HS-27A (cell line): ENCODE data around the gene EPN1.
"Not testable (repeated sequence)": the region's sequence is repeated elsewhere in the genome, so short reads cannot be mapped to it uniquely, and the experiment has no call there.

ENCODE experiments used
- DNase-seq: peaks from one replicate; pipeline ENCODE4 v3.0.0-alpha.2; 2012; ENCODE audit warnings: low read depth, missing footprints

Gene EPN1

DNA sequence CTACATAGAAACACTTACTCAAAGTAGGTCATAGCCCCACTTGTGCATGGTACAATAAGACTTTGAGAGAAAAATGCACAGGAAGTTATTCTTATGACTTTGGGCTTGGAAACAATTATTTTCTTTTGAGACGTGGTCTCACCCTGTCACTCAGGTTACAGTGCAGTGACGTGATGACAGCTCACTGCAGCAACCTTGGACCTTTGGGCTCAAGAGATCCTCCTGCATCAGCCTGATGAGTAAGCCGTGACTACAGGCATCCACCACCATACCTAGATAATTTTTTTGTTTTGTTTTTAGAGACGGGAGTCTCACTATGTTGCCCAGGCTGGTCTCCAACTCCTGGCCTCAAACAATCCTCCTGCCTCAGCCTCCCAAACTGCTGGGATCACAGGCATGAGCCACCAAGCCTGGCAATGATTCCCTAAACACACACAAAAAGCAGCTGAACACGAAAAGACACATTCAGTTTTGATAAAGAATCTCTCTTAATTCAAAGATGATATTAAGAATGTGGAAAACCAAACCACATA is 45.3 kb downstream of the EPN1 start:
- DNase-seq: no peak

- no peak for DNase-seq
These were observed 45.8 kb downstream of the EPN1 start for GRCh38 chr19:55720801-55721200.

DNA sequence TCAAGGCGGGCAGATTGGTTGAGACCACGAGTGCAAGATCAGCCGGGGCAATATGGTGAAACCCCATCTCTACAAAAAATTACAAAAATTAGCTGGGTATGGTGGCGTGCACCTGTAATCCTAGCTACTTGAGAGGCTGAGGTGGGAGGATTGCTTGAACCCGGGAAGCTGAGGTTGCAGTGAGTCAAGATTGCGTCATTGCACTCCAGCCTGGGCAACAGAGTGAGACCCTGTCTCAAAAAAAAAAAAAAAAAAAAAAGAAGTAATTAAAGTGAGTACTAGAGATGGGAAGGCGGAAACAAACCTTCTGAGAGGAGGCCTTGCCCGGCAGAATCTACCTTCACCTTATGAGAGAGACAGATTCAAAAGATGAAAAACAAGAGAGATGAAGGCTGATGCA is 48.5 kb downstream of the EPN1 start:
- no peak for DNase-seq

DNA sequence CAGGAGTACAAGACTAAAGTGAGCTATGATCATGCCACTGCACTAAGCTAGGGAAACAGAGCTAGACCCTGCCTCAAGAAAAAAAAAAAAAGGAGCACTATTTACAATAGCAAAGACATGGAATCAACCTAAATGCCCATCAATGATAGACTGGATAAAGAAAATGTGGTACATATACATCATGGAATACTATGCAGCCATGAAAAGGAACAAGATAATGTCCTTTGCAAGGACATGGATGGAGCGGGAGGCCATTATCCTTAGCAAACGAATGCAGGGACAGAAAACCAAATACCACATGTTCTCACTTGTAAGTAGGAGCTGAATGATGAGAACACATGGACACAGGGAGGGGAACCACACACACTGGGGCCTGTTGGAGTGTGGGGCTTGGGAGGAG is 55.4 kb downstream of the EPN1 start:
- DNase-seq: not testable (repeated sequence)

DNA sequence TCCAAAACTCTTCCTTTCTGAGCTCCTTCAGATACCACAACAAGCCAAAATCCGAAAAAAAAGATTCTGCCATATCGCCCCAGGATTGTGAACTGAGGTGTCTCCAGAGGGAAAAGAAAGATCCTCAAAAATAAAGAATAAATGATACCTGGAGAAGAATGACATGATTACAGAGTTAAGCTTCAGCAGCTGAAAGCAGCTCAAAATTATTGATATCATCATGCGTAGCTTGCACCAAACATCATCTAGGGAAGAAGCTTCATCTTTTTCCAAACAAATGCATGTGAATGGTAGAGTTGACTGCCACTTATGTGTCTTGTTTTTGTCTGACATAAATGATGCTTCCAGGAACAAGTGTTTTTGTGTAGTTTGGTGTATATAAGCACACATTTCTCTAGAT is 63.3 kb downstream of the EPN1 start, which contains the start of gene NLRP9:
NLRP9 (minus strand) TSS at position 101 of the 400 bp plus-strand sequence; CDS start at position 73, 28 bp downstream.
- no peak for DNase-seq

- no peak for DNase-seq
These were observed 75.7 kb downstream of the EPN1 start for GRCh38 chr19:55750715-55751114.

DNA sequence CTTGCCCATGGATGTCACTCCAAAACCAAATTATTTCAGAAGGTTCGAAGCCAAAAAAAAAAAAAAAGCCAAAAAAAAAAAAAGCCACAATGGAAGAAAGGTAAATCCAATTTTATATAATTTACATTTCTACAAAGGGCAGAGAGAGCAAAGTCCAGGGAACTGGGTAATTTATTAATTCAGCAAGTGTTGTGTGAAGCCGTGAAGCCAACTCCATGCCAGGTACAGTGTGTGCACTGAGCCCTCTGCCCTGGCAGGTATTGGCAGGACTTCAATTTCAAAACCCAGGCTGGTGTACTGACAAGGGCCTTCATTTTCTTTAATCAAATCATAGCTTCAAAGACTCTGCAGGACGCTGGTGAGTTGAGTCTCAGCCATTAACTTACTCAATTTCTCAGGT is 78.4 kb downstream of the EPN1 start:
- no peak for DNase-seq

- not testable (repeated sequence) for DNase-seq
These were observed 81.8 kb downstream of the EPN1 start for GRCh38 chr19:55756808-55757207.

DNA sequence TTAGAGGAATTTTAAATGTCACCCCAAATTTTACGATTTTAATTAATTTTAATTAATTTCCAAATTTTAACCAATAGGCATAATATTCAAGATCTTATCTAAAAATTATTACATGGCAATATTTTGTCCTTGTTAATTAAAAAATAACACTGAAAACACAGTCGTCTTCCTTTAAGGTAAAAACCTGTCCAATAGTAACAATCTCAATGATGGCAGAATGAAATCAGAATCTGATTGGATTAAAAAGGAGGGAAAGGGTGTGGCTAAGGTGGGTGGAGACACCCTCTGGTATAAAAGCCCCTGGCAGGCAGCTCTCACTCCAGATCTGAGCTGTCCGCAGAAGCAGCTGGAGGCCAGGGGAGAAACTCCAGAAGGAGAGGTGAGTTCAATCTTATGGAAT is 83.8 kb downstream of the EPN1 start, which contains the start of gene RFPL4A:
RFPL4A (plus strand) TSS at position 301 of the 400 bp plus-strand sequence. CDS start 2,704 bp downstream, outside the sequence.
- not testable (repeated sequence) for DNase-seq
